Subcutaneous adipose tissue (tissue), 4 donors: ENCODE measurements around the gene STT3B. TPM values are rescaled to one million over a fixed set of nuclear protein-coding genes. Genes with fewer than 3 reads are reported as not detected.

ENCODE experiments used
- CTCF ChIP-seq: fragments of 450-650 bp; IDR thresholded peaks from one replicate; pipeline ENCODE4 v1.5.1; 2016; ENCODE audit warnings: low read depth, mild to moderate bottlenecking, control low read depth, antibody characterized with exemption, moderate library complexity
- total RNA-seq, 4 donors: library from RNA; depleted of rRNA; stranded (reverse); fragments of >200 nt; gene quantifications; one replicate each; pipeline ENCODE4 v1.1.0, GENCODE V29; 2016

The STT3B gene
- total RNA-seq, 4 donors from 2014 or later, result 57.6 to 128 (median 103) TPM

- no peak for TF ChIP-seq CTCF
Observed at GRCh38 chr3:31567036-31567435, 34.3 kb downstream of the STT3B start.

- no peak for TF ChIP-seq CTCF
Observed at GRCh38 chr3:31568649-31569048, 35.9 kb downstream of the STT3B start.

- TF ChIP-seq CTCF, result no peak
Observed at GRCh38 chr3:31571325-31571724, 38.6 kb downstream of the STT3B start.

GRCh38 chr3:31572236-31573004 lies 39.7 kb downstream of the STT3B start:
- no peak for TF ChIP-seq CTCF

GRCh38 chr3:31573036-31573779 lies 40.5 kb downstream of the STT3B start:
- no peak for TF ChIP-seq CTCF

- no peak for TF ChIP-seq CTCF
Observed at GRCh38 chr3:31575448-31575847, 42.7 kb downstream of the STT3B start.

GRCh38 chr3:31576521-31576920 lies 43.8 kb downstream of the STT3B start:
- TF ChIP-seq CTCF, result no peak
